Activated CD8-positive, alpha-beta T cell treated with anti-CD3 and anti-CD28 coated beads, Interleukin-2, amount 10 ng/mL, durations not matched to agents 7 days and 5 days (primary cell): ENCODE results near the gene VWA2. TPM values are rescaled to one million over a fixed set of nuclear protein-coding genes. Genes with fewer than 3 reads are reported as not detected.

Experiments used
- ATAC-seq: fragments of 150-1000 bp; cut with Tn5 transposase; one replicate; pipeline ENCODE4 v1.10.0; 2021; ENCODE audit warnings: moderate library complexity
- CTCF ChIA-PET: fragments of 350-600 bp; sonication (Branson Sonifier 250); formaldehyde crosslinking; loops from one replicate; lab custom pipeline; 2021; ENCODE audit warnings: antibody characterized with exemption; lab: Charles Lee
- POLR2A ChIA-PET: fragments of 350-600 bp; sonication (Branson Sonifier 250); formaldehyde crosslinking; loops from one replicate; lab custom pipeline; 2021; ENCODE audit warnings: antibody characterized with exemption; lab: Charles Lee
- DNase-seq: peaks from one replicate; pipeline ENCODE4 v3.0.0-alpha.2; 2020
- H3K27ac Mint-ChIP-seq: one replicate; pipeline ENCODE4 v1.8.0; 2021; ENCODE audit warnings: mild to moderate bottlenecking, mixed read lengths
- H3K27me3 Mint-ChIP-seq: one replicate; pipeline ENCODE4 v1.8.0; 2021; ENCODE audit warnings: low read depth, mixed read lengths
- H3K36me3 Mint-ChIP-seq: one replicate; pipeline ENCODE4 v1.8.0; 2021; ENCODE audit warnings: low read depth, mixed read lengths
- H3K4me1 Mint-ChIP-seq: one replicate; pipeline ENCODE4 v1.8.0; 2021; ENCODE audit warnings: low read depth, mixed read lengths
- H3K4me3 Mint-ChIP-seq: one replicate; pipeline ENCODE4 v1.8.0; 2021; ENCODE audit warnings: mild to moderate bottlenecking, mixed read lengths
- H3K9me3 Mint-ChIP-seq: one replicate; pipeline ENCODE4 v1.8.0; 2022; ENCODE audit warnings: mixed read lengths; ENCODE audit not compliant: insufficient read depth
- total RNA-seq, 2 experiments: library from RNA; stranded (reverse); gene quantifications; one replicate each; pipeline ENCODE4 v1.2.3, GENCODE V29; 2021

The VWA2 gene
- total RNA-seq, 2 experiments from 2014 or later, result not detected

GRCh38 chr10:114221235-114221634 is 17.8 kb upstream of the VWA2 start:
- H3K36me3 Mint-ChIP-seq, result no peaks in the 10 kb centered on the region
- H3K27ac Mint-ChIP-seq, result no peak overlapping the region
- ChIA-PET POLR2A (no interaction called here), CTCF (interaction anchor here (1.2 kb wide), 1 partner anchor 82 kb away, joined by 3 read pairs; no protein-coding TSS in a partner anchor)
- no peaks in the 10 kb centered on the region for H3K9me3 Mint-ChIP-seq
- no peaks in the 10 kb centered on the region for H3K4me1 Mint-ChIP-seq
- H3K27me3 Mint-ChIP-seq, result peaks cover 28% of the 10 kb centered on the region
- DNase-seq (no peak), ATAC-seq (no peak)
- no peak overlapping the region for H3K4me3 Mint-ChIP-seq

- CTCF ChIA-PET, result no interaction called here
Measured at GRCh38 chr10:114223066-114223465, 16.0 kb upstream of the VWA2 start.

GRCh38 chr10:114228156-114228555 is 10.9 kb upstream of the VWA2 start:
- Mint-ChIP-seq H3K27ac (no peak overlapping the region), H3K4me3 (no peak overlapping the region), H3K27me3 (peaks cover 23% of the 10 kb centered on the region), H3K9me3 (no peaks in the 10 kb centered on the region), H3K4me1 (no peaks in the 10 kb centered on the region), H3K36me3 (no peaks in the 10 kb centered on the region)
- ChIA-PET CTCF (interaction anchor here (1.7 kb wide), 1 partner anchor 75 kb away, joined by 3 read pairs; no protein-coding TSS in a partner anchor), POLR2A (no interaction called here)
- DNase-seq (no peak), ATAC-seq (no peak)

More at GRCh38 chr10:114223066-114223465, 16.0 kb upstream of the VWA2 start:
- Mint-ChIP-seq H3K27ac (no peak overlapping the region), H3K27me3 (peaks cover 23% of the 10 kb centered on the region), H3K9me3 (no peaks in the 10 kb centered on the region), H3K4me1 (no peaks in the 10 kb centered on the region), H3K36me3 (no peaks in the 10 kb centered on the region), H3K4me3 (no peak overlapping the region)
- POLR2A ChIA-PET, result no interaction called here
- DNase-seq, result no peak
- ATAC-seq, result no peak

- H3K36me3 Mint-ChIP-seq, result no peaks in the 10 kb centered on the region
- ATAC-seq (no peak), DNase-seq (no peak)
- no peaks in the 10 kb centered on the region for H3K9me3 Mint-ChIP-seq
- CTCF ChIA-PET, result interaction anchor here (1.0 kb wide), 1 partner anchor 72 kb away, joined by 4 read pairs; no protein-coding TSS in a partner anchor
- H3K4me1 Mint-ChIP-seq, result no peaks in the 10 kb centered on the region
- peaks cover 18% of the 10 kb centered on the region for H3K27me3 Mint-ChIP-seq
- no peak overlapping the region for H3K4me3 Mint-ChIP-seq
- POLR2A ChIA-PET, result no interaction called here
- H3K27ac Mint-ChIP-seq, result no peak overlapping the region
Measured at GRCh38 chr10:114232561-114233176, 6.4 kb upstream of the VWA2 start.

- DNase-seq, result no peak
- Mint-ChIP-seq H3K4me1 (no peaks in the 10 kb centered on the region), H3K4me3 (no peak overlapping the region), H3K27ac (no peak overlapping the region), H3K9me3 (no peaks in the 10 kb centered on the region), H3K27me3 (peaks cover 21% of the 10 kb centered on the region), H3K36me3 (no peaks in the 10 kb centered on the region)
- ChIA-PET POLR2A (no interaction called here), CTCF (no interaction called here)
- no peak for ATAC-seq
Measured at GRCh38 chr10:114233482-114233881, 5.6 kb upstream of the VWA2 start.

GRCh38 chr10:114234132-114234531 is 4.9 kb upstream of the VWA2 start:
- Mint-ChIP-seq H3K36me3 (no peaks in the 10 kb centered on the region), H3K27me3 (peaks cover 25% of the 10 kb centered on the region), H3K27ac (no peak overlapping the region), H3K4me1 (peaks cover 3% of the 10 kb centered on the region), H3K9me3 (no peaks in the 10 kb centered on the region), H3K4me3 (no peak overlapping the region)
- DNase-seq (no peak), ATAC-seq (no peak)
- ChIA-PET CTCF (no interaction called here), POLR2A (no interaction called here)

- H3K4me1 Mint-ChIP-seq, result peaks cover 4% of the 10 kb centered on the region
- ChIA-PET POLR2A (no interaction called here), CTCF (no interaction called here)
- H3K27me3 Mint-ChIP-seq, result peaks cover 50% of the 10 kb centered on the region
- no peak overlapping the region for H3K4me3 Mint-ChIP-seq
- no peak for DNase-seq
- H3K36me3 Mint-ChIP-seq, result no peaks in the 10 kb centered on the region
- ATAC-seq, result no peak
- no peak overlapping the region for H3K27ac Mint-ChIP-seq
- no peaks in the 10 kb centered on the region for H3K9me3 Mint-ChIP-seq
Measured at GRCh38 chr10:114239994-114240345, 916 bp downstream of the VWA2 start.

- H3K27me3 Mint-ChIP-seq, result peaks cover 51% of the 10 kb centered on the region
- POLR2A ChIA-PET, result no interaction called here
Measured at GRCh38 chr10:114242235-114242634, 3.2 kb downstream of the VWA2 start.

GRCh38 chr10:114243661-114244060 is 4.6 kb downstream of the VWA2 start:
- DNase-seq, result no peak
- Mint-ChIP-seq H3K27me3 (peaks cover 47% of the 10 kb centered on the region), H3K4me3 (no peak overlapping the region), H3K27ac (no peak overlapping the region), H3K36me3 (no peaks in the 10 kb centered on the region), H3K4me1 (peaks cover 4% of the 10 kb centered on the region), H3K9me3 (no peaks in the 10 kb centered on the region)
- ChIA-PET CTCF (no interaction called here), POLR2A (no interaction called here)
- ATAC-seq, result no peak

More at GRCh38 chr10:114242235-114242634, 3.2 kb downstream of the VWA2 start:
- Mint-ChIP-seq H3K9me3 (no peaks in the 10 kb centered on the region), H3K4me3 (no peak overlapping the region), H3K4me1 (peaks cover 4% of the 10 kb centered on the region), H3K27ac (no peak overlapping the region), H3K36me3 (no peaks in the 10 kb centered on the region)
- CTCF ChIA-PET, result no interaction called here
- DNase-seq (no peak), ATAC-seq (no peak)

- CTCF ChIA-PET, result interaction anchor here (1.9 kb wide), 1 partner anchor 60 kb away, joined by 7 read pairs; no protein-coding TSS in a partner anchor
Measured at GRCh38 chr10:114244126-114244525, 5.1 kb downstream of the VWA2 start.

GRCh38 chr10:114245121-114245791 is 6.2 kb downstream of the VWA2 start:
- Mint-ChIP-seq H3K27ac (no peak overlapping the region), H3K27me3 (peaks cover 43% of the 10 kb centered on the region), H3K4me1 (no peaks in the 10 kb centered on the region), H3K4me3 (no peak overlapping the region), H3K9me3 (no peaks in the 10 kb centered on the region), H3K36me3 (no peaks in the 10 kb centered on the region)
- ChIA-PET POLR2A (no interaction called here), CTCF (interaction anchor here (1.9 kb wide), 1 partner anchor 59 kb away, joined by 7 read pairs; no protein-coding TSS in a partner anchor)
- DNase-seq, result no peak
- ATAC-seq, result no peak

More at GRCh38 chr10:114244126-114244525, 5.1 kb downstream of the VWA2 start:
- peaks cover 43% of the 10 kb centered on the region for H3K27me3 Mint-ChIP-seq
- DNase-seq (no peak), ATAC-seq (no peak)
- no peak overlapping the region for H3K27ac Mint-ChIP-seq
- H3K9me3 Mint-ChIP-seq, result no peaks in the 10 kb centered on the region
- POLR2A ChIA-PET, result no interaction called here
- H3K36me3 Mint-ChIP-seq, result no peaks in the 10 kb centered on the region
- no peak overlapping the region for H3K4me3 Mint-ChIP-seq
- peaks cover 1% of the 10 kb centered on the region for H3K4me1 Mint-ChIP-seq

GRCh38 chr10:114246679-114247305 is 7.7 kb downstream of the VWA2 start:
- no peak overlapping the region for H3K27ac Mint-ChIP-seq
- ATAC-seq (no peak), DNase-seq (no peak)
- ChIA-PET POLR2A (no interaction called here), CTCF (no interaction called here)
- H3K4me3 Mint-ChIP-seq, result no peak overlapping the region
- H3K4me1 Mint-ChIP-seq, result no peaks in the 10 kb centered on the region
- H3K36me3 Mint-ChIP-seq, result no peaks in the 10 kb centered on the region
- peaks cover 36% of the 10 kb centered on the region for H3K27me3 Mint-ChIP-seq
- H3K9me3 Mint-ChIP-seq, result no peaks in the 10 kb centered on the region
